Activated T-helper 9 cell treated with anti-CD3 and anti-CD28 coated beads, Interleukin-2, amount 50 U/mL, for 16 hours (primary cell): ENCODE results near the gene SLC25A23.

Source experiments
- DNase-seq: peaks from one replicate; pipeline ENCODE4 v3.0.0-alpha.2; 2020; ENCODE audit warnings: low read depth

Gene SLC25A23

DNA sequence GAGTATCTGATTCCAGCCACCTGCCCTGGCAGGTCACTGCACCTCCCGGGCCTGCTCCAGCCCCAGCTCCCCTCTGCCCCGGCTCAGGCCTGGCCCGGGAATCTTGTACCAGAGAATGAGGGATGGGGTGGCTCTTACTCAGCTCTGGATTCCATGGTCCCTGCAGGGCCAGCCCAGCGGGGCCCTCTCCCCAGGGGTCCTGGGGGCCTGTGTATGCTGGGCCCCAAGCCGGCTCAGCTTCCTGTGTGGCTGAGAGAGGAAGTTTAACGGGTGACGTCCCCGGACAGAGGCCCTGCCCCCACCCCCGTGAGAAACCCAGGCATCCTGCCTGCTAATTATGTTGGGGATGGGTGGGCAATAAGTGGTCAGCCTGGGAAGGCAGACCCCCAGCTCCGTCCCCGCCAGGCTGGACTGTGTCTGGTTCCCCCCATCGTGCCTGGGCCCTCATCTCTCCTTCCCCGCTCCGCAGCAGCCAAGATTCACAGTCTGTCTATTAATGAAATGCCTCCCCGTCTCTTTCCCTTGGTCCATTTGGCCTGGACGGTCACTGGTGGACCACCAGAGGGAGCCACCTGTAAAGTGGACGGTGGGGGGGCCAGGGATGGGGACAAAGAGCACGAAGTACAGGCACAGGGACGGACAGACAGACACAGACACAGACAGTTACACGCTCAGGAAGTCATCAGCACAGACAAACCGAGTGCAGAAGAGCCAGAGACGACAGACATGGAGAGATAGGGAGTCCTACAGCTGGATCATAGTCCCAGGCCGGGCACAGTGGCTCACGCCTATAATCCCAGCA lies 22.1 kb upstream of the SLC25A23 start, which contains the start of gene DENND1C:
Gene DENND1C (minus strand): TSS at position 247 of the 802 bp plus-strand sequence. CDS start 92 bp downstream, at position 155.
- peak; percentile 47 for DNase-seq

DNA sequence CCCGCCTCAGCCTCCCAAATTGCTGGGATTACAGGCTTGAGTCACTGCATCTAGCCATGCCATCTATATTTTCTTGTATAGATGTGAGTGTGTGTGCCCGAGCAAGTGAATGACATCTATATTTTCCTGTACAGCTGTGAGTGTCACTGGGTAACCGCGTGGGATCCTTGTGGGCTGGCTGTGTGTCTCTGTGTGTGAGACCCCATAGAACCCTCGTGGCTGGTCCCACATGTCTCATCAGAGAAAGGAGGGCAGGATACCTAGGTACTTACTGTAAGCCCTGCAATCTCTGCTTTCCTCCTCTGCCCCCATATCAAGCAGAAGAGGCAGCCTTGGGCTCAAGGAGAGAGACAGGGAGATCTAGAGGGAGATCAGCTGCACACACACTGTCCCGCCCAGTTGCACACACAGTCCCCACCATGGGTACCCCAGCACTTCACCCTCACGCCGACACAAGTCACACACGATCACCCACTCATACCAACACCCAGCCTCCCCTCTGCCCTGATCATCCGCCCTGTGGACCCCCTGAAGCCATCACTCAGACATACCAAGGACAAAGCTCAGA lies 21.3 kb upstream of the SLC25A23 start:
- DNase-seq = no peak

- no peak for DNase-seq
Observed at GRCh38 chr19:6479836-6480398, 20.3 kb upstream of the SLC25A23 start.

GRCh38 chr19:6478815-6479214 lies 19.2 kb upstream of the SLC25A23 start:
- DNase-seq = no peak

DNA sequence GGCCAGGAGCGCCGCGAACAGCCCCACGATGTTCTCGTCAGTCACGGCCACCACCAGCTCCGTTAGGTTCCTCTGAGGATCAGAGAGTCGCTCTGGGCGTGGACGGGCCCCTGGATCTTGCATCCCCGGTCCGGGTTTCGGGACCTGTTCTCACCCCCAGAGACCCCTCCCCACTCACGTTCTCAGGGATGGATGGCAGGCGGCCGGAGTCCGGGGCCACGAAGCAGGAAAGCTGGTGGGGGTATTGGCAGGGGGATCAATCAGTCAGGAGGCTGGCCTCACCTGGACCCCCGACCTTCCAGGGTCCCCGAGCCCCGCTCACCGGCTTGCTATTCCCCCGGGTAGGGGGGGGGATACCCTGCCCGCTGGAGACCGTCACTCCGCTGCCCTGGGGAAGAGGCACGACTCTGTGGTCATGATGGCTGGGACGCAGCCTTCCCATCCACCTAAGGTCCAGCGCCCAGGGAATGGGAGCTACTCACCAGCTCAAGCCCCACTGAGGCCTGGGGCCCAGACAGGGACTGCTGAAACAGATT lies 17.4 kb upstream of the SLC25A23 start:
- DNase-seq = no peak

DNA sequence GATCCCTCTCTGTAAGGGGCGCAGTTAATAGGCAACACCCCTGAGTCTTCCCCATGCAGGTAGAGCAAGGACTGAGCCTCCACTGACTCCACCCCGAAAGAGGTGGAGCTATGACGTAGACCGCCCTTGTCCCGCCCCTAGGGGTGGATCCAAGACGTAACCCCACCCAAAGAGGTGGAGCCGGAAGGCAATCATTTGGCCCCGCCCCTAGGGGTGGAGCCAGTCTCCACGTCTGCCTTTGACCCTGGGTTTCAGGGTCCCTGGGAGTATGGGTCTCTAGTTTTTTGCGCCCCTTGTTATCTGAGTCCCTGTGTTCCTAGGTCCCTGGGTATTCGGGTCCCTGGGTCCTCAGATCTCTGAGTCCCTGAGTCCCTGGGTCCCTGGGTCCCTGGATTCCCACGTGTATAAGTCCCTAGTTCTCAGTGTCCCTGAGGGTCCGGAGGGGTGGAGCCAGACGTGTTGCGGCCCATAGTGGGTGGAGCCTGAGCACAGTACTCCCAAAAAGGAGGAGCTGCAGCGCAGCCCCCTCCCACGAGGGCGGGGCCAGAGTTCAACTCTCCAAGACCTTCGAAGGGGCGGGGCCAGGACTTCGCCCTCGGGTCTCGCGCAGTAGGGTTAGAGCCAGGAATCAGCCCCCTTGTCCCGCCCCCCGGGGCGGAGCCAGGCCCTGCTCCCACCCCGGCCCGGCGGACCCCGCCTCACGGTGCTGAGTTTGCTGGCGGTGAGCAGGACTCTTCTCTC lies 16.7 kb upstream of the SLC25A23 start:
- peak; percentile 30 for DNase-seq

DNA sequence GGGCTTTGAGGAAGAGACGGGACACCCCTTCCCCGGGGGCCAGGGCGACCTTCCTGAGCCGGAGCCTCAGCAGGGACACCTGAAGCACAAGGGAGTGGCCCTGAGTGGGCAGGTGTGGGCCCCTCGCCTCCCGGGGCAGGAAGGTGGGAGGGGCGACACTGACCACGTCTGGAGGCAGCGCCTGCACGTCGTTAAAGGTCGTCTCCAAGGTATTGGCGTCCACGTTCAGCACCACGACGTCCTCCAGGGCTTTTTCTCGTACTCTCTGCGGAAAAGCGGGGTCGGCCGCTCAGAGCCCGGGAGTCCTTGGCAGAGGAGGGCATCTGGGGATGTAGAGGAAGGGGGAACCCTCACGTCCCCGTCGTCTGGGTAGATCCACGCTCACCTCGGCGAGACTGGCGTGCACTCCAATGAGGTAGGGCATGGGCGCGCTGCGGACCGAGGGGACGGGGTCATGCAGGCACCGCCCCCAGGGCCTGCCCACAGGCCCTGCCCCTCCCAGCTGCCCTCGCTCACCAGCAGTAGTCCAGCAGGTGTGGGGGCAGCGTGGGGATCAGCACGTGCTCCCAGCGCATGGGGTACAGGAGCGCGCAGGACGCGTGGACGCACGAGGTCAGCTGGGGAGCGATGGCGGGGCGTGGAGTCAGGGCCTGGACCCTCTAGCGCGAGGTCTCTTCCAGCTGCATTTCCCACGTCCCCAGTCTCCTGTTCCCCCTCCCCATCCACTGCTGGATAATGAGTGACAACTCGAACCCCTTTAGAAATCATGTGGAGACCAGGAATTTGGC lies 15.9 kb upstream of the SLC25A23 start:
- no peak for DNase-seq

- no peak for DNase-seq
Observed at GRCh38 chr19:6473647-6474046, 14.1 kb upstream of the SLC25A23 start.

DNA sequence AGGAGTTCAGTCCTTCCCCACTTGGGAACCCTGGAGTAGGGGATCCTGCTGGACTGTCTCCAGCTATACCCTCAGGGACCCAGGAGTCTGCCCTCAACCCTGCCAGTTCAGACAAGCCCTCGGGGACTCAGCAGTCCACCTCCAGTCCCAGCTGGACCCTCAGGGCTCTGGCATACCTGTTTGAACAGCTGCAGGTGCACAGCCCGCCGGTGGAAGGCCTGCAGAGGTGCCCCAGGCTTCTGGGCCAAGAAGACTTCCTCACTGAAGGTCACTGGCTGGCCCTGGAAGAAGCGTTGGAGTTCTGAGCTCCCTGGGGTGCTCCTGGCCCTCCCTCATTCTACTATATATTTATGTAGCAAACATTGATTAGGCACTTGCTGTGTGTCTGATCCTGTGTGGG lies 13.1 kb upstream of the SLC25A23 start:
- DNase-seq = no peak

GRCh38 chr19:6471076-6471475 lies 11.5 kb upstream of the SLC25A23 start:
- DNase-seq = no peak

DNA sequence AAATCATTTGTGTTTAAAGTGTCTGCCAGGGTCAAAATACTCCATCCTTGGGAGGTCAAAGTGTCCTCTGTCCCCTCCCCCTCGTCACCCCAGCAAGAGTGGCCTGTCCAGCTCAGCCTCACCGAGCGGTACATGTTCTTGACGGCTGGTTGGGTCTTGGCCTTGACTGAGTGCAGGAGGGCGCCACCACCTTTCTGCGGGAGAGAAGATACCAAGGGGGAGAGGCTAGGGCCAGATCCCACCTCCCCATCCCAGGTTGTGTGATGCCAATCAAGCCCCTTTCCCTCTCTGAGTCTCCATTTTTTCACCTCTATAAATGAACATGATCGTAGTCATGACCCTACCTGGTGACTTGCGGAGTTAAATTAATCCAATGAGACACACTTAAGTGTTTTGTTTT lies 10.6 kb upstream of the SLC25A23 start:
- no peak for DNase-seq

DNA sequence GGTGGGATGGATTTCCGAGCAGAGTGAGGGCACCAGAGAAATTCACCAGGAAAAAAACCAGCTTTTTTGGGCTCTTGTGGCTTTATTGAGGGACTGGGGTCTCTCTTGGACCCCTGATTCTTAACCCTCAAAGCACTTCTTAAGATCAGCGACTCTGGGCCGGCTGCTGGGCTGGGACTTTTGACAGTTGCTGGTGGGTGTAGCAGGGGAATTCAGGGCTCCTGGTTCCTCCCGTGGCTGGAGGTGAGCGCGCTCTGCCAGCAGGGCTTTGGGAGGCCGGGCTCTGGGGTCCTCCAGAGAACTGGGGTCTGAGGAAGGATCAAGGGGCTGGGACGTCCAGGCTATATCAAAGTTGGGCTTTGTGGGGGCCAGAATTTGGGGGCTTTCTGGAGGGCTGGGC lies 7.8 kb upstream of the SLC25A23 start:
- no peak for DNase-seq

DNA sequence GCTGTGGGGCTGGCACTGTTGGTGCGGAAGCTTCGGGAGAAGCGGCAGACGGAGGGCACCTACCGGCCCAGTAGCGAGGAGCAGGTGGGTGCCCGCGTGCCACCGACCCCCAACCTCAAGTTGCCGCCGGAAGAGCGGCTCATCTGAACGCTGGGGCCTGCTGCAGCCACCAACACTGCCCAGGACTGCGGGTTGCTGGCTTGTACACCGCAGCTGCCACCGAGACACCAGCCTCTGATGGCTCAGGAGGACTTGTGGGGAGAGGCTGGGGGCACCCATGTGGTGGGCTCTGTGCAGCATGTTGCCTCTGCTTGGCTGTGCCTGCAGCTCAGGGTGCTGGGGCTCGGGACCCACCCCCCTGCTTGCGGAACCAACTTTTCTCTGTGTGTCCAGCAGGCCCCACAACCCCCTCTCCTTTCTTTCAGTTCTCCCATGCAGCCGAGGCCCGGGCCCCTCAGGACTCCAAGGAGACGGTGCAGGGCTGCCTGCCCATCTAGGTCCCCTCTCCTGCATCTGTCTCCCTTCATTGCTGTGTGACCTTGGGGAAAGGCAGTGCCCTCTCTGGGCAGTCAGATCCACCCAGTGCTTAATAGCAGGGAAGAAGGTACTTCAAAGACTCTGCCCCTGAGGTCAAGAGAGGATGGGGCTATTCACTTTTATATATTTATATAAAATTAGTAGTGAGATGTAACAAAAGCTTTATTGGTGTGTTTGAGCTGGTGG lies 7.1 kb upstream of the SLC25A23 start:
- DNase-seq = no peak

DNA sequence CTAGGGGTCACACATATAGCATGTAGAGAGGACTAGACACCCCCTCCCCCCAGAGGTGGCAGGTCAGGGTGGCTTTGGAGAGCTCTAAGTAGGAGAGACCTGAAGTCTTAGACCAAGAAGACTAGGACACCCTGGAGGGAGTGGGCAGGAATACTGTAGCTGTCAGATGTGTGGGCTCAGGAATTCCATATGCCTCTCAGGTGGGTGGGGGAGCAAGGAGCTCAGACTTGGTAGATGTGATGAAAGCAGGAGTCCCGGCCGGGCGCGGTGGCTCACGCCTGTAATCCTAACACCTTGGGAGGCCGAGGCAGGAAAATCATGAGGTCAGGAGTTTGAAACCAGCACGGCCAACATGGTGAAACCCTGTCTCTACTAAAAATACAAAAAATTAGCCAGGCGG lies 6.1 kb upstream of the SLC25A23 start:
- no peak for DNase-seq

DNA sequence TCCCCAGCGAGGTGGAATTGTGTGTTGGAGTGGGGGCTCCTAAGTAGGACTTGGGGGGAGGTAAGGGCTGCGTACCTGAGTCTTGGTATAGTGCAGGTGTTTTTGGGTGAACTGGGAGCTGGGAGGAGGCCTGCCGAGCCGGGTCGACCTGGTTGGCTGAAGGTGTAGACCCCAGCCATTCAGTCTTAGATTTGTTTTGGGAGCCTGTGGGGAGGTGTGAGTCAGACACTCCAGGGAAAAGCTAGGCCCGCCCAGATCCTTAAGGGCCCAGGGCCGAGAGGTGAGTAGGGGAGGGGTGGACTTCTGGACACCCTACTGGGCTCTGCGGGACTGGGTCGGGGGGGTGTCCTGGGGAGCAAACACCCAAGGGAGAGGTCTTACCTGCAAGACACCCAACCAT lies 5.4 kb upstream of the SLC25A23 start:
- DNase-seq = no peak

DNA sequence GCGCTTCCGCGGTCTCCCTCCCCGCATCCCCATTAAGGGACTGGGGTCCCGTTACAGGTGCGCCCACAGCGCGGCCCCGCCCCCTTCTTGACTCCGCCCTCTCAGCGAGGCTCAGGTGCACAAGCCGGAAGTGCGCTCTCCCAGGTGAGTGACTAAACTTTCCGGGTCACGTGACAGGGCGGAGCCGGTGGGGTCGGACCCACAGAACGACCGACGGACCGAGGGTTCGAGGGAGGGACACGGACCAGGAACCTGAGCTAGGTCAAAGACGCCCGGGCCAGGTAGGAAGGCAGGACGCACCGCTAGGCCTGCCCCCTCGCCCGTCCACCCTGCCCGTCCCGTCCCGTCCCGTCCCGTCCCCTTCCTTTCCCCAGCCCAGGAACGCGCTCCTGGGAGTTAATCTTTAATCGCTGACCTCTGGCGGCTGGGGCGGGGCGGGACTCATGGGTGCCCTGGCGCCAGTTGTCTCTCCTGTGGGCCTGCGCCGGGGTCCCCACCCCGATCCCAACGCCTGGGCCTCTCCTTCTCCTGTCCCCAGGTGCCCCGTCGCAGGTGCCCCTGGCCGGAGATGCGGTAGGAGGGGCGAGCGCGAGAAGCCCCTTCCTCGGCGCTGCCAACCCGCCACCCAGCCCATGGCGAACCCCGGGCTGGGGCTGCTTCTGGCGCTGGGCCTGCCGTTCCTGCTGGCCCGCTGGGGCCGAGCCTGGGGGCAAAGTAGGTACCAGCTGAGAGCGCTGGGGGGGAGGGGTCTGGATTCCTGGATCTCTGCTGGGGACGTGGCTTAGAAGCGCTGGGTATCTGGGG lies 4.7 kb upstream of the SLC25A23 start, which contains the start of gene CRB3:
Gene CRB3 (plus strand): TSS at position 202 of the 804 bp plus-strand sequence. CDS start 431 bp downstream, at position 633.
- peak; percentile 27 for DNase-seq

- DNase-seq = peak; percentile 93
Observed at GRCh38 chr19:6460099-6460884, 700 bp upstream of the SLC25A23 start.

GRCh38 chr19:6458695-6459261 lies 814 bp downstream of the SLC25A23 start:
- no peak for DNase-seq
